GM15510 (cell line): Measurements from ENCODE around the gene OSGIN1.

Experiments used
- POLR2A ChIP-seq: IDR thresholded peaks from 3 replicates; pipeline ENCODE4 v1.6.1; 2011; ENCODE audit warnings: borderline replicate concordance; ENCODE audit not compliant: insufficient read length; ENCODE audit errors: extremely low read depth

The OSGIN1 gene, protein sequence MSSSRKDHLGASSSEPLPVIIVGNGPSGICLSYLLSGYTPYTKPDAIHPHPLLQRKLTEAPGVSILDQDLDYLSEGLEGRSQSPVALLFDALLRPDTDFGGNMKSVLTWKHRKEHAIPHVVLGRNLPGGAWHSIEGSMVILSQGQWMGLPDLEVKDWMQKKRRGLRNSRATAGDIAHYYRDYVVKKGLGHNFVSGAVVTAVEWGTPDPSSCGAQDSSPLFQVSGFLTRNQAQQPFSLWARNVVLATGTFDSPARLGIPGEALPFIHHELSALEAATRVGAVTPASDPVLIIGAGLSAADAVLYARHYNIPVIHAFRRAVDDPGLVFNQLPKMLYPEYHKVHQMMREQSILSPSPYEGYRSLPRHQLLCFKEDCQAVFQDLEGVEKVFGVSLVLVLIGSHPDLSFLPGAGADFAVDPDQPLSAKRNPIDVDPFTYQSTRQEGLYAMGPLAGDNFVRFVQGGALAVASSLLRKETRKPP

DNA sequence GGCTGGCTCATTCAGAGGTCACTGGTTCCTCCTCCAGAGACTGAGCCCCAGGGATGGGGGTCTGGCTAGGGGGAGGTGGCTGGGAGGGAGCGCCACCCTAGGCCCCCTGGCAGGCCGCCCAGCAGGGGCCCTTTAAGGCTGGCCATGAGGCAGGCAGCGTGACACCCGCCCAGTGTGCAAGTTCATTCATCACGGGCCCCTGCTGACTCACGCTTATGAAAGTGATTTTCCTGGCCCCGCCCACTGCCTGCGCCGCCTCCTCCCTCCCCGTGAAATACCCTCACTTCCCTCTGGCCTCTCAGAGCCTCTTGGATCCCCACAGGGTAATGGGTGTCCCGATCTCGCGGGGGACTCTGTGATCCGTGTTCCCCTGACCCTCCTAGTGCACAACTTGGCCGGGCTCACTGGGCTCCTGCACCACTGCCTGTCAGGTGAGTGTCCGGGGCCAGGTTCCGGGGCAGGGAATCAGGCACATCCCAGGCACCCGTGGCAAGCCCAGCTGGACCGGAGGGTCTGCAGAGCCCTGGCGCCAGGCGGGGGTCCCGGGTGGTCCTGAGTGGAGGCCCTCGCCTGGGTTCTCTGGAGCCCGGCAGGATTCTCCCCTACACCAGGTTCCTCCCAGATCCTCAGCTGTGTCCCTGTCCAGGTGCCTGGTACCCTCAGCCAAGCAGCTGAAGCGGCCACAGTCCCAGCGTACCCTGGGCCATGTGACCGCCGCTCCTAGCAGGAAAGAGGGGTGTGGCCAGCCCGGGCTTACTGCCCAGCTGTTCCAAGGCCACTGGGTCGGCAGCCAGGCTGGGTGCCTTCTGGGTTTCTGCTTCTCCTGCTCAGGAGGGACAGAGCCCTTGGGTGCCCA, at the start of gene OSGIN1:
Gene OSGIN1 (plus strand): TSS at position 301 of the 856 bp plus-strand sequence. CDS start 4,432 bp downstream, outside the sequence.
- TF ChIP-seq POLR2A = peak; percentile 46

DNA sequence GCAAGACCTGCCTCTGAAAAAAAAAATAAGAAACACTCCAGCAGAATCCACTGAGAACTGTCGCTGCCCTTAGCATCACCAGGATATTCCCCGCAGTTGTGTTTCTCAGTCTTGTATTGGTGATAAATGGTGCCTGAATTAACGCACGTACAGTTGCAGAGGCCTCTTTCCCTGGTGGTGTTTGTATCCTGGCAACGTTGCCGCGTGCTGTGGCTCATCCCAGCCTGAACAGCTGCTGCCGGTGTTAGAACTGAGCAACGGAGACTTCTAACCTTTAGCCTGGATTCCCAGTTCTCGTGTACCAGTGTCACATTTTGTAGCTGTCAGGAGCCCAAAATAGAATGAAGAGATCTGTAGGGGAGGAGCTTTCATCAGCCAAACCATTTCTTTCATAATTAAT, 49.3 kb upstream of the OSGIN1 start:
- TF ChIP-seq POLR2A = no peak

DNA sequence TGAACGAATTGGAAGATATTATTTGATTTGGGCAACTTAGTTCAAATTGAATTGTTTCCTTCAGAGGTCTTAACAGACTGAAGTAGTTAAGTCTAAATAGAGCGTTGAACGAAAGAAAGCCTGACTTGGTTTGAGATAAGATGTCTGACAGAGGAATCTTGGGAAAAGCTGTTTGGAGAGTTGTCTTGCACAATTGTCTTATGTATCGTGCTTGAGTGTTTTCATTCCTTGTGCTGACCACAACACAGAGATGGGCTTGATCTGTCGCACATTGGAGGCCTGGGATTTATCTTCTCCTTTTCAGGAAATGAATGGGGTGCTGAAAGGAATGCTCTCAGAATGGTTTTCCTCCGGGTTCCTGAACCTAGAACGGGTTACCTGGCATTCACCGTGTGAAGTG, 46.4 kb upstream of the OSGIN1 start:
- TF ChIP-seq POLR2A = no peak

DNA sequence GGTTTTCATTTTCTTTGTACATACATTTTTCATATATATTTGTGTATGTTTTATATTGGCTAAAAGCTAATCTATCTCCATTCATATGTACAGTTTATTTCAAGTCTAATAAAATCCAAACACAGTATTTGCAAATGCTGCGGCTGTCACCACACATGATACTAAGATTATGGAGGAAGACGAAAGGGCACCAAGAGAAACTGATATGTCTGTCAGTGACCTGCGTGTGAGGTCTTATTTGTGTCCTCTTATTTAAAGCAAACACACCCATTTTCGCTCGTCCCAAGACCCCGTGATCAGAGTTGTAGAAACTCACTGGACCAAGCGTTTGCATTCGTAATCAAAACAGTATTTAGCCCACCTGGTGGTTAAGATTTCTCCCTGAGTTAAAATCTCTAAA, 45.9 kb upstream of the OSGIN1 start:
- TF ChIP-seq POLR2A = no peak

DNA sequence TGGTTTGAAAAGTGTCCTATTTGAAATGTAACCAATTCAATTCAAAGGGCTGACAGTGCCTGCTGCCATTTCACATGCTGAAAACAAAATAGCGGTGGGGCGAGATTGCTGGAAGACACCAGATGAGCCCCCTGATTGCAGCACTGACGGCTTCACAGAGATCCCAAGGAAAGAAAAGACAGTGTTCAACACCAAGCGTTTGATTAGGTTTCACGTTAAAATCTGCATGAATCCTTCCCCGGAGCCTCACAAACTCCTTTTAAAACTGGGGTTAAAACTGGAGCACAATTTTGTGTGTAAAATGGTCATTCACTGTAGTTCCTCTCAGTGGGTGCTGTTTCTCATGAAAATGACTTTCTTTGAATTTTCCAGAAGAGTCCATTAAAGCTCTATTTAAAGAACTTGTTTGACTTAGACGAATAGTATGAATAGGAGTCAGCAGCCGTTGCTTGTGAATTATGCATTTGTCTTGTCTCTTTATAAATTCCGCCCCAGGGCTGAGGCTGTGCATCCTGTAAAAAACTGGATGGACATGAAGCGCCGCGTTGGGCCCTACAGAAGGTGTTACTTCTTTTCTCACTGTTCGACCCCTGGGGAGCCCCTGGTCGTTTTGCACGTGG, 45.3 kb upstream of the OSGIN1 start:
- no peak for TF ChIP-seq POLR2A

DNA sequence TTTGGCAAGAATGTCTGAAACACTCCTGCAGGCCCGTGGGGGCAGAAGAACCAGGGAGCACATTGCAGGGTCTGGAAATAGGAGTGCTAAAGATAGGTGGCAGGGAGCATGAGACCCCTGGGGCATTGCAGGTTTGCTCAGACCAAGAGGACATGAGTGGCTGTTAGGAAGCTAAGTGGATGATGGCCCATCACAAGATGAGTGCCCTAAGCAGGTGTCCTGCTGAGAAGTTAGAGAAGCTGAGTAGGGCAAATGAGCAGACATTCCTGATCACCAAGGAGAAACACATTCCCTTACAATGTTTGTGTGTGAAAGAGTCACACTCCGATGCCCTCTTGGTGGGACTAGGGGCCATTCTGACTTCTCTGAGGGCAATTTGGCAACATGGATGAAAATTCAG, 44.2 kb upstream of the OSGIN1 start:
- TF ChIP-seq POLR2A = no peak

DNA sequence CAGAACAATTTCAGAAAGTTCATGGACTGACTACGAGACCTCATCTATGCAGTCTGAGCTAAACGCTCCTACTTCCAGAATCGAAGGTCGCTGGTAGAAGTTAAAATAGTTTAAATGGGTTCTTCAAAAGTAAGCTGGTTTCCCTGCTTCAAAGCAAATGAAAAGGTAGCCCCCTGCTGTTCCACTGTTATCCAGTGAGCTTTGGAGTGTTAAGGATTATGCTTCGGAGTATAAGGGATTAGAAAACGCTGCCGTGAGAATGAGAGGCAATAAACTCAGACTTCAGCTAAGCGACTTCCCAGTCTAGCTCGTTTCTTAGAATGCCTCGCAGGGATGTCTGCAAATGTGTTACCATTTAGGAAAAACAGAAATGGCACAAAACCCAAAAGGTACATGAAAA, 41.8 kb upstream of the OSGIN1 start:
- no peak for TF ChIP-seq POLR2A

DNA sequence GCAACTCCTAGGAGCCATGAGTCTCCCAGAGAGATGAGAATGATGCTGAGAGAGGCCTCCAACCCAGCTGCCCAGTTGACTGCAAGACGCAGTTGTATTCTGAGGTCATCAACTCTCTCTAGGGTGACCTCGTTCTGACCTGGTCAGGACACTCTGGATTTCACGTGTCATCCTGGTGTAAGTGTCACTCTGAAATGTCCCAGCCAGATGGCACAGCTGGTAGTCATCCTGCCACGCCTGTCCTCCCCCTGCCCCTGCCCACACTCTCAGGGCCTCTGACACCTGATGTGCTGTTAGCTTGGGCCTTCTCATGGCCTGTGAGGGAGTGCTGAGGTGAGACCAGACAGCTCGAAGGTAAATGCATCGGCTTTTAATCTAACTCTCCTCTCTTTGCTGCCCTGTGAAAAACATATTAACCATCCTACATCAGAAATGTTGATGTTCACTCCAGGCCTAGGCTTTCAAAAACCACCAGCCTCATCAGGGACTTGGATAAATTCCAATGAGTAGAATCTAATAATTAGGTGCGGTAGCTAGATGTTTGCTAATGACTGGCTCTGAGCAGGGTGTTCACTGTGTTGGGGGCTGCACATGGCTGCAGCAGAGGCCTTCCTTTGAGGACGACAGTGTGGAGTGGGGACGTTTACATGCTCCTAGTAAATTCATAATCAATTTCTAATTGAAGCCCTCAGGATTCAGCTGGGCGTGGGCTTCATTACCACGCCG, 40.4 kb upstream of the OSGIN1 start:
- no peak for TF ChIP-seq POLR2A

DNA sequence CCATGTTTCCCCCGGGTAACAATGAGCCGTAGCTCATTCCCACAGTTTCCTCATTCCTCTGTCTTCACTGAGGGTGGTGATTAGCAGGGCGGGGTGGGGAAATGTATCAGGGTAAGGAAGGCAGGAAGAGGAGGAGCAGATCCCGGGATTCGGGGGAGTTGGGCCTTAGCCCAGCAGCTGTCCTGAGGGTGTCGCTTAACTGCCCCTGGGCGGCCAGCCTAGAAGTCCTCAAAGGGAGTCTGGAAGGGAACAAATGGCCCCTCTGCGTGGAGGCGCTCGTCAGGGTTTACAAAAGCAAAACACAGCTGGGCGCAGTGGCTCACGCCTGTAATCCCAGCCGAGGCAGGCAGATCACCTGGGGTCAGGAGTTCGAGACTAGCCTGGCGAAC, 39.8 kb upstream of the OSGIN1 start:
- no peak for TF ChIP-seq POLR2A

DNA sequence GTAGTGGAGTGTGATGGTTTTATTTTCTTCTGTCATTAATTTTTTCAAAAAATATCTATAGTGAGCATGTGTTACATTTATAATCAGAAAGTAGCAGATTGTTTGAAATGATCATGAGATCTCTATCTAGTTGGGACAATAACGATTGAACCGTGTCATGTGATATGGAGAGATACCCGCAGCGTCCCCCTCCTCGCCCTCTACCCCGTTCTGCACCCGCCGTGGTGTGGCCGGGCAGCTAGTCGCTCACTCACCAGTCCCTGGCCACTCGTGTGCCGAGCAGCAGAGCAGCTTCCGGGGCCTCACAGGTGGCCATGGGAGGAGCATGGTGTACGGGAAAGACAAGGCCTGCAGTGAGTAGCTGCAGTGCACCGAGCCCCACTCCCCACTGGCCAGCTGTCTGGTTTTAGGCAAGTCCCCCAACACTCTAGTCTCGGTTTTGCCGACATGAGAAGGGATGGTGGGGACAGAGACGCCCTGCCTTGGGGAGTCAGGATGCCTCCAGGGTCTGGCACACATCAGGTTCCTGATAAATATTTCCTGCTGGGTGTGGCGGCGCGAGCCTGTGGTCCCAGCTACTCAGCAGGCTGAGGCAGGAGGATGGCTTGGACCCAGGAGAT, 38.8 kb upstream of the OSGIN1 start:
- TF ChIP-seq POLR2A = no peak

DNA sequence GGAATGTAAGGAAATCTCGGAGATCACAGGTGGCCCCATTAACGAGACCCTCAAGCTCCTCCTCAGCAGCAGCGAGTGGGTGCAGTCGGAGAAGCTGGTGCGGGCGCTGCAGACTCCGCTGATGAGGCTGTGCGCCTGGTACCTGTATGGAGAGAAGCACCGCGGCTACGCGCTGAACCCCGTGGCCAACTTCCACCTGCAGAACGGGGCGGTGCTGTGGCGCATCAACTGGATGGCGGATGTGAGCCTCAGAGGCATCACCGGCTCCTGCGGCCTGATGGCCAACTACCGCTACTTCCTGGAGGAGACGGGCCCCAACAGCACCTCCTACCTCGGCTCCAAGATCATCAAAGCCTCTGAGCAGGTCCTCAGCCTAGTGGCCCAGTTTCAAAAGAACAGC, 38.0 kb upstream of the OSGIN1 start:
- TF ChIP-seq POLR2A = no peak

DNA sequence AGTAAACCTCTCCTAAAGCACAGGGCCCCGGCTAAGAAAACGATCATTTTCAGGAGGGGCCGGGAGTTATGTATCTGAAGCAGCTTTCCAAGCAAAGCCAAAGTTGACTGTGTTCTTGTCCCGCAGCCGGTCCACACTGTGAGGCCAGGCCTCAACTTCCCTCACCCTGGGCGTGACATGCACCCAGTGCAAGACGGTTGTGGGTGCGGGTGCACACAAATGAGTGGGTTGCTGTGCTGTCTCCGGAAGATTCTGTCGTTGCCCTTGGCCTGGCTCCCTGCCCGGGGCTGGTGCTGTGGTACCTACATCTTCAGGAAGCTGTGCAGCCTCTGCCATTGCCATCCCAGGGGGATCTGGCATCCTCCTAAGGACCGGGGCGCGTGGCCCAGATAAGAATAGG, 37.5 kb upstream of the OSGIN1 start:
- no peak for TF ChIP-seq POLR2A

DNA sequence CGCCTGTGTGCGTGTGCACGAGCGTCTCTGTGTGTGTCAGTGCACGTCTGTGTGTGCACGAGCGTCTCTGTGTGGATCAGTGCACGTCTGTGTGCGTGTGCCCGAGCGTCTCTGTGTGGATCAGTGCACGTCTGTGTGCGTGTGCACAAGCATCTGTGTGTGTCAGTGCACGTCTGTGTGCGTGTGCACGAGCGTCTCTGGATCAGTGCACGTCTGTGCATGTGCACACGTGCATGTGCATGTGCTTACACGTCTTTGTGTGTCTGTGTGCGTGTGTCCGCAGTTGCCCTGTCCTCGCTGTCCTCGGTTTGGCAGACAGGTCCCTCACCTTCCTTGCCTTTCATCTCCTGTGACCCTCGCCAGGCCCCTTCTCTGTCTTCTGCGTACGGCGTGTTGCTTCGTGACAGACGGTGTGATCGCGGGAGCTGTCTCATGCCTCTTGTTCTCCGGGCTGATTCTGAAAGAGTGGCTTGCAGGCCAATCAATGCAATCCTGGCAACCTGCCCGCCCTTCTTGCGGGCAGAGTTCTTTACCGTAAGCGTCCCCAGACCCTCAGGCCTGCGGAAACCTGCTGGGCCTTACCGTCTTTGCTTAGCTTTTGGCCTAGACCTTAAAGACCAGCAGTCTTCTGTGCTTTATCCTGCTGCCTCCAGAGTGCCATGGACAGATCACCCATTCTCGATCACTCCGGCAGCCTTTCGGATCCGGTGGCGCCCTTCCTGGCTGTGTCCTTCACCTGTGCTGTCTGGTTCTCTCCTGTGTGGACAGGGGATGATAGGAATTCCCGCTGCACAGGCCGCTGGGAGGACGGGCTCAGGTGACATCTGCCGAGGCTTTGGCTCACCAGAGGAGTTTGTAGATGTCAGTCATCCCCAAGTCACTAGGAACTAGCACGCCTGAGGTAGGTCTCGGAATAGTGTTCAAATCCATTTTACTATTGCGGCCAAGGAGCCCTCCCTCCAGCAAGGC, 35.6 kb upstream of the OSGIN1 start:
- no peak for TF ChIP-seq POLR2A
